H9 (cell line): ENCODE measurements around the gene EMC9. TPM values are rescaled to one million over a fixed set of nuclear protein-coding genes. Genes with fewer than 3 reads are reported as not detected.

ENCODE experiments used
- DNase-seq: peaks from one replicate; pipeline ENCODE4 v3.0.0-alpha.2; 2017
- H2AFZ ChIP-seq: one replicate; pipeline ENCODE4 v1.6.1; 2013; ENCODE audit warnings: mild to moderate bottlenecking, low read length, control low read depth, moderate library complexity
- H2AK5ac ChIP-seq: 2 replicates; pipeline ENCODE4 v1.6.1; 2013; ENCODE audit warnings: low read length, control low read depth, mixed read lengths; ENCODE audit not compliant: insufficient read length
- H2BK120ac ChIP-seq: one replicate; pipeline ENCODE4 v1.6.1; 2013; ENCODE audit warnings: low read depth, mild to moderate bottlenecking, low read length, control low read depth, inconsistent platforms; ENCODE audit not compliant: poor library complexity, severe bottlenecking
- H2BK12ac ChIP-seq: 2 replicates; pipeline ENCODE4 v1.6.1; 2013; ENCODE audit warnings: low read length, control low read depth, mixed read lengths, low read depth; ENCODE audit not compliant: insufficient read length
- H2BK15ac ChIP-seq: 2 replicates; pipeline ENCODE4 v1.6.1; 2013; ENCODE audit warnings: low read depth, low read length, control low read depth
- H2BK20ac ChIP-seq: one replicate; pipeline ENCODE4 v1.6.1; 2013; ENCODE audit warnings: low read depth, mild to moderate bottlenecking, low read length, control low read depth, inconsistent platforms; ENCODE audit not compliant: poor library complexity, severe bottlenecking
- H2BK5ac ChIP-seq: 2 replicates; pipeline ENCODE4 v1.6.1; 2013; ENCODE audit warnings: low read length, control low read depth, mixed read lengths; ENCODE audit not compliant: insufficient read length
- H3K14ac ChIP-seq: 2 replicates; pipeline ENCODE4 v1.6.1; 2013; ENCODE audit warnings: low read length, control low read depth; ENCODE audit not compliant: insufficient read depth
- H3K18ac ChIP-seq: 2 replicates; pipeline ENCODE4 v1.6.1; 2013; ENCODE audit warnings: low read depth, mild to moderate bottlenecking, mixed read lengths, low read length, control low read depth; ENCODE audit not compliant: insufficient read length
- H3K23ac ChIP-seq: 2 replicates; pipeline ENCODE4 v1.6.1; 2013; ENCODE audit warnings: low read length, control low read depth, mixed read lengths, low read depth; ENCODE audit not compliant: insufficient read length
- H3K23me2 ChIP-seq: 2 replicates; pipeline ENCODE4 v1.6.1; 2013; ENCODE audit warnings: low read depth, mild to moderate bottlenecking, mixed read lengths, low read length, control low read depth; ENCODE audit not compliant: insufficient read length, poor library complexity, severe bottlenecking
- H3K27ac ChIP-seq: 2 replicates; pipeline ENCODE4 v1.5.1; 2013; ENCODE audit warnings: low read length, control low read depth, mixed read lengths, low read depth; ENCODE audit not compliant: insufficient read length
- H3K27me3 ChIP-seq: 2 replicates; pipeline ENCODE4 v1.6.1; 2013; ENCODE audit warnings: low read length, control low read depth, inconsistent platforms; ENCODE audit not compliant: insufficient read depth
- H3K4ac ChIP-seq: 2 replicates; pipeline ENCODE4 v1.6.1; 2013; ENCODE audit warnings: low read depth, mild to moderate bottlenecking, control low read depth, inconsistent platforms, low read length, moderate library complexity
- H3K4me1 ChIP-seq: 2 replicates; pipeline ENCODE4 v1.6.1; 2013; ENCODE audit warnings: low read length, control low read depth, inconsistent platforms; ENCODE audit not compliant: insufficient read depth
- H3K4me2 ChIP-seq: 2 replicates; pipeline ENCODE4 v1.6.1; 2013; ENCODE audit warnings: low read length, control low read depth, mixed read lengths; ENCODE audit not compliant: insufficient read length, insufficient read depth
- H3K56ac ChIP-seq: 2 replicates; pipeline ENCODE4 v1.6.1; 2013; ENCODE audit warnings: low read depth, mild to moderate bottlenecking, mixed read lengths, low read length, control low read depth; ENCODE audit not compliant: insufficient read length
- H3K79me1 ChIP-seq: 2 replicates; pipeline ENCODE4 v1.6.1; 2013; ENCODE audit warnings: low read depth, mild to moderate bottlenecking, moderate library complexity, low read length, control low read depth, inconsistent platforms; ENCODE audit not compliant: insufficient read depth, poor library complexity, severe bottlenecking
- H3K79me2 ChIP-seq: 2 replicates; pipeline ENCODE4 v1.6.1; 2013; ENCODE audit warnings: low read length, control low read depth, inconsistent platforms; ENCODE audit not compliant: insufficient read depth
- H3K9ac ChIP-seq: 2 replicates; pipeline ENCODE4 v1.6.1; 2013; ENCODE audit warnings: low read length, control low read depth, mixed read lengths; ENCODE audit not compliant: insufficient read length; ENCODE audit errors: extremely low read depth
- H3K9me3 ChIP-seq: one replicate; pipeline ENCODE4 v1.6.1; 2013; ENCODE audit warnings: low read depth, low read length, inconsistent platforms; ENCODE audit not compliant: control insufficient read depth
- H3T11ph ChIP-seq: one replicate; pipeline ENCODE4 v1.6.1; 2013; ENCODE audit warnings: mild to moderate bottlenecking, low read length, control low read depth, inconsistent platforms
- H4K20me1 ChIP-seq: one replicate; pipeline ENCODE4 v1.6.1; 2013; ENCODE audit not compliant: control insufficient read depth, insufficient read length, insufficient read depth
- H4K5ac ChIP-seq: 2 replicates; pipeline ENCODE4 v1.6.1; 2013; ENCODE audit warnings: low read depth, mild to moderate bottlenecking, mixed read lengths, low read length, control low read depth; ENCODE audit not compliant: insufficient read length
- H4K8ac ChIP-seq: replicated peaks from 2 replicates; pipeline ENCODE4 v1.6.1; 2013; ENCODE audit warnings: low read length, control low read depth, mixed read lengths, low read depth; ENCODE audit not compliant: insufficient read length
- H4K91ac ChIP-seq: 2 replicates; pipeline ENCODE4 v1.6.1; 2013; ENCODE audit warnings: low read depth, mild to moderate bottlenecking, moderate library complexity, mixed read lengths, low read length, control low read depth; ENCODE audit not compliant: insufficient read length
- H3K27ac Mint-ChIP-seq, 3 experiments: 2 replicates in 2 of 3; 3 replicates in 1 of 3; pipeline ENCODE4 v1.8.0; 2020 to 2021; ENCODE audit warnings: mixed read lengths in 3 of 3, mild to moderate bottlenecking in 1 of 3, moderate library complexity in 1 of 3
- H3K27me3 Mint-ChIP-seq: 2 replicates; pipeline ENCODE4 v1.8.0; 2021; ENCODE audit warnings: low read depth, mild to moderate bottlenecking, moderate library complexity, mixed read lengths
- H3K36me3 Mint-ChIP-seq, 3 experiments: 2 replicates in 2 of 3; 3 replicates in 1 of 3; pipeline ENCODE4 v1.8.0; 2020 to 2021; ENCODE audit warnings: low read depth in 3 of 3, mixed read lengths in 3 of 3; ENCODE audit not compliant: insufficient read depth in 1 of 3
- H3K4me1 Mint-ChIP-seq, 2 experiments: 2 replicates each; pipeline ENCODE4 v1.8.0; 2020; ENCODE audit warnings: mixed read lengths in 2 of 2
- H3K4me3 Mint-ChIP-seq, 2 experiments: 2 replicates in 1 of 2; 3 replicates in 1 of 2; pipeline ENCODE4 v1.8.0; 2020 to 2021; ENCODE audit warnings: mild to moderate bottlenecking in 2 of 2, mixed read lengths in 2 of 2, moderate library complexity in 1 of 2
- H3K9me3 Mint-ChIP-seq, 2 experiments: 2 replicates in 1 of 2; 3 replicates in 1 of 2; pipeline ENCODE4 v1.8.0; 2020; ENCODE audit warnings: mild to moderate bottlenecking in 2 of 2, mixed read lengths in 2 of 2, moderate library complexity in 1 of 2
- WGBS: extraction: QIAGEN DNeasy Blood & Tissue Kit; methylation state at CpG from one replicate; pipeline ENCODE4 v1.1.7; 2013; ENCODE audit warnings: missing lambda C conversion rate, low lambda C conversion rate, mixed read lengths; ENCODE audit not compliant: insufficient read length; ENCODE audit errors: extremely low coverage; 5-methylcytosine and 5-hydroxymethylcytosine counted together
- total RNA-seq: library from RNA; stranded (reverse); gene quantifications from 2 replicates; pipeline ENCODE4 v1.2.1, GENCODE V29; 2021
- TF ChIP-seq, protein P1 (sequence below): fragments of 200-600 bp; sonication (generic); conservative IDR thresholded peaks from 3 replicates; pipeline ENCODE4 v1.8.0; 2021; ENCODE audit warnings: antibody characterized with exemption, mild to moderate bottlenecking

EMC9 gene
- total RNA-seq, 1 experiment from 2014 or later = 52.9 TPM

DNA sequence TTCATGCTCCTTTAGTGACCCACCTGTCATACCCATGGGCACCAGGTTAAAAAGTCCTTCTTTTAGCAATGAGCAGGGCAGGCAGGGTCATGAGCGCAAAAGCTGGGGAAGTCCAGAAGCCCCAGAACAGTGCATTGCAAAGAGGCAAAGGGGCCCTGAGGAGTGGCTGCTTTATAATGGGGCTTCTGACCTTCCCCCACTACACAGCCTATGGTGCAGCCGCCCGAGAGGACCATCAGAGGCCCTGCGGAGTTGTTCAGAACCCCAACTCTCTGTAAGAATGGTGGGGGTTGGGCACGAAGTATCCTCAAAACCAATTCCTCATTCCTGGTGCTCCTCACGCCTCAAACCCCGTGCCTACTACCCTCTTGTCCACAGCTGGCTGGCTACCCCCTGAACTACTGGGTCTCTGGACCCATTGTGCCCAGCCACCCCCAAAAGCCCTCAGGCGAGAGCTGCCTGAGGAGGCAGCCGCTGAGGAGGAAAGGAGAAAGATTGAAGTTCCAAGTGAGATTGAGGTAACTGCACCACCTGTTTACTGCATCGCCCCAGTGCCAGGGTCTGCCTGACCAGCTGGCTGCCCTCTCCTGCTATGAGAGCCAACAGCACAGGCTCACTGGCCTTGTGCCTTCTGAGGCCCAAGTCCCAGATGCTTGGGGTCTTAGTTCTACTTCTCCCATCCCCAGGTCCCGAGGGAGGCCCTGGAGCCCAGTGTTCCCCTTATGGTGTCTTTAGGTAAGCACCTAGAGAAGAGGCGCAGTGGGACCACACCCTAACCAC, 37.2 kb upstream of the EMC9 start:
- H3K27ac ChIP-seq = no peak overlapping the region
- no peak overlapping the region for H2AFZ ChIP-seq
- no peak overlapping the region for H3K4me2 ChIP-seq
- H4K20me1 ChIP-seq = no peaks in the 10 kb centered on the region
- no CpG with 5 or more reads among the region's 12 CpGs for WGBS
- no peaks in the 10 kb centered on the region for H3K9me3 Mint-ChIP-seq
- no peaks in the 10 kb centered on the region for H3K23me2 ChIP-seq
- no peak overlapping the region for H4K8ac ChIP-seq
- no peak overlapping the region for H4K91ac ChIP-seq
- H3K9ac ChIP-seq = no peak overlapping the region
- no peak for DNase-seq
- no peak overlapping the region for H3K18ac ChIP-seq
- no peaks in the 10 kb centered on the region for H3K79me1 ChIP-seq
- no peak overlapping the region for H4K5ac ChIP-seq
- H3K27me3 ChIP-seq = no peaks in the 10 kb centered on the region
- H3K36me3 Mint-ChIP-seq = peaks cover 33 to 74% (median 59%) of the 10 kb centered on the region in 3 experiments
- H3K4me1 ChIP-seq = no peaks in the 10 kb centered on the region
- H3K27ac Mint-ChIP-seq = no peak overlapping the region
- no peak overlapping the region for H3K4me3 Mint-ChIP-seq
- no peak overlapping the region for H3K4ac ChIP-seq
- H2BK15ac ChIP-seq = no peak overlapping the region
- no peak overlapping the region for H3K23ac ChIP-seq
- TF ChIP-seq, protein P1, sequence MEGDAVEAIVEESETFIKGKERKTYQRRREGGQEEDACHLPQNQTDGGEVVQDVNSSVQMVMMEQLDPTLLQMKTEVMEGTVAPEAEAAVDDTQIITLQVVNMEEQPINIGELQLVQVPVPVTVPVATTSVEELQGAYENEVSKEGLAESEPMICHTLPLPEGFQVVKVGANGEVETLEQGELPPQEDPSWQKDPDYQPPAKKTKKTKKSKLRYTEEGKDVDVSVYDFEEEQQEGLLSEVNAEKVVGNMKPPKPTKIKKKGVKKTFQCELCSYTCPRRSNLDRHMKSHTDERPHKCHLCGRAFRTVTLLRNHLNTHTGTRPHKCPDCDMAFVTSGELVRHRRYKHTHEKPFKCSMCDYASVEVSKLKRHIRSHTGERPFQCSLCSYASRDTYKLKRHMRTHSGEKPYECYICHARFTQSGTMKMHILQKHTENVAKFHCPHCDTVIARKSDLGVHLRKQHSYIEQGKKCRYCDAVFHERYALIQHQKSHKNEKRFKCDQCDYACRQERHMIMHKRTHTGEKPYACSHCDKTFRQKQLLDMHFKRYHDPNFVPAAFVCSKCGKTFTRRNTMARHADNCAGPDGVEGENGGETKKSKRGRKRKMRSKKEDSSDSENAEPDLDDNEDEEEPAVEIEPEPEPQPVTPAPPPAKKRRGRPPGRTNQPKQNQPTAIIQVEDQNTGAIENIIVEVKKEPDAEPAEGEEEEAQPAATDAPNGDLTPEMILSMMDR = no peak
- no peak overlapping the region for H2BK120ac ChIP-seq
- no peak overlapping the region for H2BK20ac ChIP-seq
- H2BK5ac ChIP-seq = no peak overlapping the region
- H2BK12ac ChIP-seq = no peak overlapping the region
- H3T11ph ChIP-seq = no peak overlapping the region
- no peak overlapping the region for H3K56ac ChIP-seq
- H2AK5ac ChIP-seq = no peak overlapping the region
- no peak overlapping the region for H3K14ac ChIP-seq
- H3K9me3 ChIP-seq = no peaks in the 10 kb centered on the region
- H3K27me3 Mint-ChIP-seq = no peaks in the 10 kb centered on the region; the same call in 1 of the 2 replicates
- no peaks in the 10 kb centered on the region for H3K4me1 Mint-ChIP-seq
- no peaks in the 10 kb centered on the region for H3K79me2 ChIP-seq
